Upper lobe of right lung (tissue), 1 donor: ENCODE results near the gene SLC66A1. TPM values are rescaled to one million over a fixed set of nuclear protein-coding genes. Genes with fewer than 3 reads are reported as not detected.

Experiments
- ATAC-seq: fragments of 200-7000 bp; cut with Tn5 transposase; one replicate; pipeline ENCODE4 v1.9.1; 2020; ENCODE audit warnings: mild to moderate bottlenecking, moderate library complexity
- DNase-seq: peaks from one replicate; pipeline ENCODE4 v3.0.0-alpha.2; 2020
- H3K27ac ChIP-seq: fragments of 200-600 bp; one replicate; pipeline ENCODE4 v1.8.0; 2022
- H3K27me3 ChIP-seq: fragments of 200-600 bp; one replicate; pipeline ENCODE4 v1.8.0; 2022; ENCODE audit warnings: mild to moderate bottlenecking
- H3K36me3 ChIP-seq: fragments of 200-600 bp; one replicate; pipeline ENCODE4 v1.8.0; 2022
- H3K4me1 ChIP-seq: fragments of 200-600 bp; one replicate; pipeline ENCODE4 v1.8.0; 2022
- H3K4me3 ChIP-seq: fragments of 200-600 bp; one replicate; pipeline ENCODE4 v1.8.0; 2022; ENCODE audit warnings: mild to moderate bottlenecking
- H3K9me3 ChIP-seq: fragments of 200-600 bp; one replicate; pipeline ENCODE4 v1.8.0; 2022
- CTCF ChIP-seq: fragments of 200-600 bp; IDR thresholded peaks from one replicate; pipeline ENCODE4 v1.8.0; 2022; ENCODE audit warnings: antibody characterized with exemption
- intact Hi-C: fragments of 100-400 bp; cut with DNase I; formaldehyde crosslinking; loops from one replicate; pipeline ENCODE4 v1.11.0; 2022
- total RNA-seq: library from RNA; stranded (reverse); fragmentation: NEBNext Ultra II Directional; extraction: Animal tissue kit (Norgen Biotek cat#: 25700); gene quantifications from one replicate; pipeline ENCODE4 v1.2.1, GENCODE V29; 2021
- donor health status: DM: no; HTN: yes; CAD: no; lungs with severe emphysema.

The SLC66A1 gene
- total RNA-seq, 1 donor from 2014 or later = 20.9 TPM

- intact Hi-C loops = no loop called here
- ATAC-seq (no peak), DNase-seq (no peak)
- Histone ChIP-seq H3K27me3 (no peaks in the 10 kb centered on the region), H3K4me3 (no peak overlapping the region), H3K9me3 (no peaks in the 10 kb centered on the region), H3K36me3 (peaks cover 60% of the 10 kb centered on the region), H3K27ac (no peak overlapping the region), H3K4me1 (no peaks in the 10 kb centered on the region)
- no peak for TF ChIP-seq CTCF
These were observed 33.3 kb downstream of the SLC66A1 start for GRCh38 chr1:19345391-19345790.

- Histone ChIP-seq H3K4me1 (no peaks in the 10 kb centered on the region), H3K4me3 (no peak overlapping the region), H3K27ac (no peak overlapping the region), H3K9me3 (no peaks in the 10 kb centered on the region), H3K36me3 (peaks cover 60% of the 10 kb centered on the region), H3K27me3 (no peaks in the 10 kb centered on the region)
- TF ChIP-seq CTCF = no peak
- intact Hi-C loops = no loop called here
- DNase-seq = no peak
- ATAC-seq = no peak
These were observed 33.9 kb downstream of the SLC66A1 start for GRCh38 chr1:19346026-19346425.

GRCh38 chr1:19347533-19348172, 35.5 kb downstream of the SLC66A1 start:
- H3K27me3 ChIP-seq = no peaks in the 10 kb centered on the region
- no peak for TF ChIP-seq CTCF
- no peaks in the 10 kb centered on the region for H3K9me3 ChIP-seq
- intact Hi-C loops = no loop called here
- peaks cover 60% of the 10 kb centered on the region for H3K36me3 ChIP-seq
- H3K4me1 ChIP-seq = no peaks in the 10 kb centered on the region
- peak; percentile 43 for ATAC-seq
- H3K27ac ChIP-seq = no peak overlapping the region
- H3K4me3 ChIP-seq = no peak overlapping the region
- DNase-seq = no peak

GRCh38 chr1:19348441-19349198, 36.5 kb downstream of the SLC66A1 start:
- Histone ChIP-seq H3K4me3 (no peak overlapping the region), H3K9me3 (no peaks in the 10 kb centered on the region), H3K27ac (no peak overlapping the region), H3K27me3 (no peaks in the 10 kb centered on the region), H3K4me1 (no peaks in the 10 kb centered on the region), H3K36me3 (peaks cover 59% of the 10 kb centered on the region)
- DNase-seq (no peak), ATAC-seq (no peak)
- intact Hi-C loops = no loop called here
- TF ChIP-seq CTCF = no peak

GRCh38 chr1:19349999-19350398, 37.9 kb downstream of the SLC66A1 start:
- no peak for TF ChIP-seq CTCF
- no peak for ATAC-seq
- H3K4me1 ChIP-seq = no peaks in the 10 kb centered on the region
- H3K4me3 ChIP-seq = no peak overlapping the region
- no peaks in the 10 kb centered on the region for H3K9me3 ChIP-seq
- H3K36me3 ChIP-seq = peaks cover 60% of the 10 kb centered on the region
- no peak overlapping the region for H3K27ac ChIP-seq
- DNase-seq = no peak
- intact Hi-C loops = no loop called here
- no peaks in the 10 kb centered on the region for H3K27me3 ChIP-seq
